ENCODE data around the gene HYAL3. TPM values are rescaled to one million over a fixed set of nuclear protein-coding genes. Genes with fewer than 3 reads are reported as not detected.

The HYAL3 gene
- total RNA-seq, 2 donors from 2014 or later, result 2.6 to 3.3 TPM

DNA sequence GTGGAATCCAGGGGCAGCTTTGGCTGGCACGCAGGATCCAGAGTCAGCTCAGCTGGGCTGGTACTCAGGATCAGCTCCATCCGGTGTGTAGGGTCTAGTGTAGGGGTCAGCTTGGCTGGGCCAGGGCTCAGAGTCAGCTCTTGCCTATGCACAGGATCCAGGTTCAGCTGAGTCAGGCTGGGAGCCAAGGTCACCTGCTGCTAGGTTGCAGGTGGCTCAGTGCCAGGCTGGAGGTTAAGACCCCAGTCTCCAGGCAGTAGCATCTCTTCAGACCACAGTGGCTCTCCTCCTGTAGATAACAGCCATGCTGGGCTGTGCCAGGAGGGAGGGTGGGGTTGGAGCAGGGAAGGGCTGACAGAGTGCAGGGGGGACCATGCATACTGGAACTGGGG lies 1.8 kb downstream of the HYAL3 start:
- H3K36me3 ChIP-seq (ENCODE audit: control insufficient read depth, insufficient read depth, low read length), result no peaks in the 10 kb centered on the region
- H3K9me3 Mint-ChIP-seq, result no peaks in the 10 kb centered on the region
- H3K4me3 Mint-ChIP-seq, result no peak overlapping the region

DNA sequence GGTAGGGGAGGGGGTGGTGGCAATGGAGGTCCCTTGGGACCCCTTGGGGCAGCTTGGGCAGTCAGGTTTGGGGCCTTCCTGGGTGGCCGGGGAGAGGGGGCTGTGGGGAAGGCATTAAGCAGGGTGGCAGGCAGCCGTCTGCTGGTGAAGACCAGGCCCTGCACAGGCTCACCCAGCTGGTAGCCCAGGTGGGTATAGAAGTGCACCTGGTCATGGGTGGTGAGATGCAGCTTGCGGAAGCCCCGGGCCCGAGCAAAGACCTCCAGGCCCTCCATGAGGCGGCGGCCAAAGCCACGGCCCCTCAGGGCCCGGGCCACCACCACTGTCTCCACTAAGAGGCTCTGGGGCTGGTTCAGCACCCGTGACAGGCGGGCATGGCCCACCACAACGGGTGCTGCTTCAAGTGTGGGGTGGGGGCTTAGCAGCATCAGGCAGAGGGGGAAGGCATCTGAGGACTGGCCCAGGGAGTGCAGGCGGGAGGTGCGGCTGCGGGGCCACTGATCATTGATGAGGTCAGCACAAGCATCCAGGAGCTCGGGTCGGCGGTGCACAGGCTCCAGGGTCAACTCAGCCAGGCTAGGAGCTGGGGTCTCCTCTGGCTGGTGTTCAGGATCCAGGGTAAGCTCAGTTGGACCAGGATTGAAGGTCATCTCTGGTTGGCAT lies 2.4 kb downstream of the HYAL3 start:
- no peaks in the 10 kb centered on the region for H3K9me3 Mint-ChIP-seq
- H3K27me3 Mint-ChIP-seq (ENCODE audit: insufficient read depth), result no peaks in the 10 kb centered on the region
- H3K4me1 Mint-ChIP-seq, result peaks cover 17% of the 10 kb centered on the region
- no peak overlapping the region for H3K9ac ChIP-seq (ENCODE audit: extremely low read depth, low read length, poor library complexity, severe bottlenecking)
- no peak overlapping the region for H3K4me3 ChIP-seq (ENCODE audit: low read length)
- H3K36me3 ChIP-seq (ENCODE audit: control insufficient read depth, insufficient read depth, low read length), result no peaks in the 10 kb centered on the region
- no peak overlapping the region for H3K27ac ChIP-seq (ENCODE audit: low read depth, low read length)
- H3K4me3 Mint-ChIP-seq, result no peak overlapping the region
- H3K4me1 ChIP-seq (ENCODE audit: control insufficient read depth, insufficient read depth, low read length), result peaks cover 3% of the 10 kb centered on the region
- peaks cover 2% of the 10 kb centered on the region for H3K36me3 Mint-ChIP-seq (ENCODE audit: low read depth)
- WGBS, 2 experiments (ENCODE audit: insufficient coverage in 1 of 2, insufficient read length in 1 of 2), result 94 to 95% methylated on average over 14 to 18 of the region's 18 CpGs
- DNase-seq, result peak; percentile 35
- no peak overlapping the region for H3K27ac Mint-ChIP-seq
- no peaks in the 10 kb centered on the region for H3K27me3 ChIP-seq (ENCODE audit: control insufficient read depth, insufficient read depth, low read length, poor library complexity, severe bottlenecking)
- no peaks in the 10 kb centered on the region for H3K9me3 ChIP-seq (ENCODE audit: control insufficient read depth, low read length)
- TF ChIP-seq, protein P1, sequence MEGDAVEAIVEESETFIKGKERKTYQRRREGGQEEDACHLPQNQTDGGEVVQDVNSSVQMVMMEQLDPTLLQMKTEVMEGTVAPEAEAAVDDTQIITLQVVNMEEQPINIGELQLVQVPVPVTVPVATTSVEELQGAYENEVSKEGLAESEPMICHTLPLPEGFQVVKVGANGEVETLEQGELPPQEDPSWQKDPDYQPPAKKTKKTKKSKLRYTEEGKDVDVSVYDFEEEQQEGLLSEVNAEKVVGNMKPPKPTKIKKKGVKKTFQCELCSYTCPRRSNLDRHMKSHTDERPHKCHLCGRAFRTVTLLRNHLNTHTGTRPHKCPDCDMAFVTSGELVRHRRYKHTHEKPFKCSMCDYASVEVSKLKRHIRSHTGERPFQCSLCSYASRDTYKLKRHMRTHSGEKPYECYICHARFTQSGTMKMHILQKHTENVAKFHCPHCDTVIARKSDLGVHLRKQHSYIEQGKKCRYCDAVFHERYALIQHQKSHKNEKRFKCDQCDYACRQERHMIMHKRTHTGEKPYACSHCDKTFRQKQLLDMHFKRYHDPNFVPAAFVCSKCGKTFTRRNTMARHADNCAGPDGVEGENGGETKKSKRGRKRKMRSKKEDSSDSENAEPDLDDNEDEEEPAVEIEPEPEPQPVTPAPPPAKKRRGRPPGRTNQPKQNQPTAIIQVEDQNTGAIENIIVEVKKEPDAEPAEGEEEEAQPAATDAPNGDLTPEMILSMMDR (conservative IDR thresholded peaks at IDR 0.05), result no peak

More for the DNA sequence above, 1.8 kb downstream of the HYAL3 start:
- Histone ChIP-seq H3K9me3 (ENCODE audit: control insufficient read depth, low read length) (no peaks in the 10 kb centered on the region), H3K4me3 (ENCODE audit: low read length) (no peak overlapping the region), H3K4me1 (ENCODE audit: control insufficient read depth, insufficient read depth, low read length) (peaks cover 3% of the 10 kb centered on the region), H3K27ac (ENCODE audit: low read depth, low read length) (no peak overlapping the region), H3K9ac (ENCODE audit: extremely low read depth, low read length, poor library complexity, severe bottlenecking) (no peak overlapping the region), H3K27me3 (ENCODE audit: control insufficient read depth, insufficient read depth, low read length, poor library complexity, severe bottlenecking) (no peaks in the 10 kb centered on the region)
- TF ChIP-seq, protein P1 (conservative IDR thresholded peaks at IDR 0.05), result no peak
- Mint-ChIP-seq H3K27me3 (ENCODE audit: insufficient read depth) (no peaks in the 10 kb centered on the region), H3K4me1 (peaks cover 17% of the 10 kb centered on the region), H3K27ac (no peak overlapping the region), H3K36me3 (ENCODE audit: low read depth) (peaks cover 2% of the 10 kb centered on the region)
- peak; percentile 39 for DNase-seq
- WGBS, 2 experiments (ENCODE audit: insufficient coverage in 1 of 2, insufficient read length in 1 of 2), result 95 to 100% methylated on average over 1 to 2 of the region's 2 CpGs

DNA sequence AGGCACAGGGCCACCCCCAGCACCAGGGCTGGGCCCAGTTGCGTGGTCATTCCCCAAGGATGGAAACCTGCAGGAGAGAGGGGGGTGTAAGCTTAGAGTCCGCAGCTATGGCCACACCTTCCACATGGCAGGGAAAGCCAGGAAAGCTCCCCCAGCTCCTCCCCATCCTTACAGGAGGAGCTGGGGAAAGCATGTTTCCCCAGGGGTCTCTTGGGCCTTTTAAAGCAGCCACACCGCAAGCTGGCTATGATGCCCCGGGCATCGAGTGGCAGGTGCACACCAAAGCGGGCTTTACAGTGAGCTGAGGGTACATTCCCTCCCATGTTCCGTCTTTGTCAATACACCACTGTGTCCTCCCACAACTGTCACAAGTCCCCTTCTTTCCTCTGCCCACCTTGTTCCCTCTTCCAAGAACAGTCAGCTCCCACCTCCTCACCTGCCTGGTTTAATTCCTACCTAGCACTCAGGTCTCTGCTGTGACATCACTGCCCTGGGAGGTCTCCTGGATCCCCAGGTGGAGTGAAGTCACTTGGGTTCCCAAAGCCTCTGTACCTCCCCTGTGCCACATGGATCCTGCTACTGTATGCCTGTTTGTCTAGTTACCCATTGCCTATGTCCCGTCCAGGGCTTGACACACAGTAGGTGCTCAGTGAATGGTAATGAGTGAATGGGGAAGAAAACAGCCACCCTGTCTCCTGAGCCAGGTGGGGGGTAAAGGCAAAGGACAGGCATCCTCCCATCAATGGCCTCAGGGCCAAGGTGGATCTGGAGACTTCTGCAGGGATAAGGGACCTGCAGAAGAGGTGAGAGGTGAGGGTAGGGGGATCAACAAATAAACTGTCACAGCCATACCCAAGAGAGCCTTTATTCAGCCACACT lies 3.4 kb downstream of the HYAL3 start:
- no peaks in the 10 kb centered on the region for H3K9me3 ChIP-seq (ENCODE audit: control insufficient read depth, low read length)
- Mint-ChIP-seq H3K27me3 (ENCODE audit: insufficient read depth) (no peaks in the 10 kb centered on the region), H3K36me3 (ENCODE audit: low read depth) (peaks cover 4% of the 10 kb centered on the region), H3K4me1 (peaks cover 22% of the 10 kb centered on the region), H3K9me3 (no peaks in the 10 kb centered on the region), H3K27ac (no peak overlapping the region), H3K4me3 (no peak overlapping the region)
- WGBS, 2 experiments (ENCODE audit: insufficient coverage in 1 of 2, insufficient read length in 1 of 2), result 90 to 91% methylated on average over 4 to 8 of the region's 8 CpGs
- TF ChIP-seq, protein P1 (conservative IDR thresholded peaks at IDR 0.05), result no peak
- H3K4me1 ChIP-seq (ENCODE audit: control insufficient read depth, insufficient read depth, low read length), result peaks cover 3% of the 10 kb centered on the region
- H3K27ac ChIP-seq (ENCODE audit: low read depth, low read length), result no peak overlapping the region
- no peak overlapping the region for H3K9ac ChIP-seq (ENCODE audit: extremely low read depth, low read length, poor library complexity, severe bottlenecking)
- no peak overlapping the region for H3K4me3 ChIP-seq (ENCODE audit: low read length)
- no peaks in the 10 kb centered on the region for H3K36me3 ChIP-seq (ENCODE audit: control insufficient read depth, insufficient read depth, low read length)
- peak; percentile 35 for DNase-seq
- no peaks in the 10 kb centered on the region for H3K27me3 ChIP-seq (ENCODE audit: control insufficient read depth, insufficient read depth, low read length, poor library complexity, severe bottlenecking)

Measured in endodermal cell (in vitro differentiated cells).